Mesenchymal stem cell (in vitro differentiated cells and primary cell): ENCODE results near the gene SDC1.
A peak's percentile ranks its signal among the peaks of the same experiment; 100 is the strongest.
"Not testable (repeated sequence)": the region's sequence is repeated elsewhere in the genome, so short reads cannot be mapped to it uniquely, and the experiment has no call there.

Experiments
- DNase-seq: peaks from one replicate; pipeline ENCODE4 v3.0.0-alpha.2; 2013
- H2AFZ ChIP-seq: one replicate; pipeline ENCODE4 v1.6.1; 2013; ENCODE audit warnings: low read depth, mild to moderate bottlenecking, control low read depth, inconsistent platforms, low read length, moderate library complexity
- H2AK5ac ChIP-seq: 2 replicates; pipeline ENCODE4 v1.6.1; 2013; ENCODE audit warnings: low read length, moderate library complexity, mild to moderate bottlenecking, inconsistent platforms; ENCODE audit not compliant: severe bottlenecking
- H2BK120ac ChIP-seq: one replicate; pipeline ENCODE4 v1.6.1; 2013; ENCODE audit warnings: low read depth, mild to moderate bottlenecking, inconsistent platforms, low read length, moderate library complexity
- H2BK12ac ChIP-seq, 2 experiments: one replicate each; pipeline ENCODE4 v1.6.1; 2013; ENCODE audit warnings: inconsistent platforms in 2 of 2, low read length in 2 of 2, mild to moderate bottlenecking in 2 of 2, moderate library complexity in 2 of 2, control low read depth in 1 of 2
- H2BK15ac ChIP-seq: one replicate; pipeline ENCODE4 v1.6.1; 2013; ENCODE audit warnings: mild to moderate bottlenecking, low read depth, inconsistent platforms; ENCODE audit not compliant: poor library complexity, severe bottlenecking
- H2BK5ac ChIP-seq: 2 replicates; pipeline ENCODE4 v1.6.1; 2013; ENCODE audit warnings: low read depth, mild to moderate bottlenecking, low read length, control low read depth, inconsistent platforms; ENCODE audit not compliant: poor library complexity, severe bottlenecking
- H3K14ac ChIP-seq, 2 experiments: one replicate each; pipeline ENCODE4 v1.6.1; 2013; ENCODE audit warnings: inconsistent platforms in 2 of 2, low read length in 2 of 2, control low read depth in 1 of 2, mild to moderate bottlenecking in 1 of 2, moderate library complexity in 1 of 2
- H3K18ac ChIP-seq, 2 experiments: one replicate each; pipeline ENCODE4 v1.6.1; 2013; ENCODE audit warnings: inconsistent platforms in 2 of 2, low read length in 2 of 2, control low read depth in 1 of 2, low read depth in 1 of 2, mild to moderate bottlenecking in 1 of 2
- H3K23ac ChIP-seq, 2 experiments: one replicate each; pipeline ENCODE4 v1.6.1; 2013; ENCODE audit warnings: inconsistent platforms in 2 of 2, low read length in 2 of 2, mild to moderate bottlenecking in 2 of 2, moderate library complexity in 2 of 2, control low read depth in 1 of 2
- H3K27ac ChIP-seq: 2 replicates; pipeline ENCODE4 v1.5.1; 2013; ENCODE audit warnings: mild to moderate bottlenecking, moderate library complexity, low read length, control low read depth, inconsistent platforms; ENCODE audit not compliant: poor library complexity, severe bottlenecking
- H3K27me3 ChIP-seq, 2 experiments: 2 replicates each; pipeline versions ENCODE4 v1.6.1 to v1.7.0; 2013; ENCODE audit warnings: low read length in 2 of 2, mild to moderate bottlenecking in 2 of 2, moderate library complexity in 2 of 2, control low read depth in 1 of 2, inconsistent platforms in 1 of 2; ENCODE audit not compliant: control insufficient read depth in 1 of 2, insufficient read depth in 1 of 2
- H3K36me3 ChIP-seq, 2 experiments: 2 replicates each; pipeline versions ENCODE4 v1.6.1 to v1.7.0; 2013; ENCODE audit warnings: low read length in 2 of 2, control low read depth in 1 of 2, inconsistent platforms in 1 of 2, low read depth in 1 of 2, mild to moderate bottlenecking in 1 of 2; ENCODE audit not compliant: insufficient read depth in 2 of 2, control insufficient read depth in 1 of 2
- H3K4ac ChIP-seq, 2 experiments: one replicate each; pipeline ENCODE4 v1.6.1; 2013; ENCODE audit warnings: inconsistent platforms in 2 of 2, low read length in 2 of 2, mild to moderate bottlenecking in 2 of 2, moderate library complexity in 2 of 2, control low read depth in 1 of 2, low read depth in 1 of 2
- H3K4me1 ChIP-seq: 2 replicates; pipeline ENCODE4 v1.6.1; 2013; ENCODE audit warnings: low read depth, low read length, control low read depth; ENCODE audit not compliant: control insufficient read depth, insufficient read depth
- H3K4me2 ChIP-seq: 2 replicates; pipeline ENCODE4 v1.6.1; 2013; ENCODE audit warnings: low read length, mild to moderate bottlenecking, inconsistent platforms; ENCODE audit not compliant: poor library complexity, severe bottlenecking
- H3K4me3 ChIP-seq, 2 experiments: 2 replicates each; pipeline versions ENCODE4 v1.5.1 to v1.7.0; 2013; ENCODE audit warnings: low read length in 2 of 2, mild to moderate bottlenecking in 2 of 2, control low read depth in 1 of 2, low read depth in 1 of 2; ENCODE audit not compliant: insufficient read depth in 1 of 2
- H3K79me1 ChIP-seq: replicated peaks from 2 replicates; pipeline ENCODE4 v1.6.1; 2013; ENCODE audit warnings: mild to moderate bottlenecking, control low read depth, low read length, inconsistent platforms; ENCODE audit not compliant: poor library complexity, severe bottlenecking
- H3K9ac ChIP-seq: 2 replicates; pipeline ENCODE4 v1.7.0; 2013; ENCODE audit warnings: mild to moderate bottlenecking, low read length, moderate library complexity
- H3K9me3 ChIP-seq: 2 replicates; pipeline ENCODE4 v1.7.0; 2013; ENCODE audit warnings: mild to moderate bottlenecking, low read length; ENCODE audit not compliant: control insufficient read depth
- H4K8ac ChIP-seq: one replicate; pipeline ENCODE4 v1.6.1; 2013; ENCODE audit warnings: inconsistent platforms, mild to moderate bottlenecking, low read length, moderate library complexity
- H4K91ac ChIP-seq: one replicate; pipeline ENCODE4 v1.6.1; 2013; ENCODE audit warnings: mild to moderate bottlenecking, low read length, inconsistent platforms
- WGBS: methylation state at CpG from one replicate; pipeline ENCODE4 v1.1.7; 2013; ENCODE audit warnings: mixed read lengths; 5-methylcytosine and 5-hydroxymethylcytosine counted together

SDC1 gene

DNA sequence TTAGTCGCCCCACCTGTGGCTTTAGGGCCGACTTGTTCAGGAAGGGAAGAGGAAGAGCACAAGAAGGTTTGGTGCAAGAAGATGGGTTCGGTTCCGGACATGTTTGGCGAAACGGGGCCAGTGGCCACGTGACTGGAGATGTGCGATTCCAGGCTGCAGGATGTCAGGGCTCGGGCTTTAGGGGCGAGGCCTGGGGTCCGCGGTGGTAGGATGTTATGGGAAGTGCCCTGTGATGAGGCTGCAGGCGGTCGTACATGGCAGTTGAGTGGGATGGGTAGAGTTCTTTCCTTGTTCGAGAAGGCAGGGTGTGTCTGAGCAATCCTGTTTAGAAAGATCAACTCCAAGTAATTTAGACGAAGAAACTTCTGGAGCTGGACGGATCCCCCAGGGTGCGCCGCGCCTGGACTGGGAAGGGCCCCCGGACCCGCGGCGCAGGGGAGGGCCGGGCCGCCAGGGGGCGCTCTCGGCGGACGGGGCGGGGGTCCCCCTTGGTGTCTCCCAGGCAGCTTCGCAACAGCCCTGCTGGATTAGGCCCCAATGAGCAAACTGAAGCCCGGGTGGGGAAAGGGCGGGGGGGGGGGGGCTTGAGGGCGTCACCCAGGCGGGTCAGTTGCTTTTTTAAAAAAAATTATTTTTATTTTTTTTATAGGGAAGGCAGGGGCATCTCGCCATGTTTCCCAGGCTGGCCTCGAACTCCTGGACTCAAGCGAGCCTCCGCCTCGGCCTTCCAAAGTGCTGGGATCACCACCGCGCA is 17.2 kb upstream of the SDC1 start:
- H2BK5ac ChIP-seq = no peak overlapping the region
- no peak overlapping the region for H2BK120ac ChIP-seq
- H2BK12ac ChIP-seq = no peak overlapping the region
- H3K9ac ChIP-seq = no peak overlapping the region
- DNase-seq = no peak
- H3K9me3 ChIP-seq = peaks cover 4% of the 10 kb centered on the region
- no peaks in the 10 kb centered on the region for H3K27me3 ChIP-seq
- H4K91ac ChIP-seq = no peak overlapping the region
- 59% methylated on average over 40 of the region's 43 CpGs for WGBS
- no peak overlapping the region for H3K4me2 ChIP-seq
- H2AFZ ChIP-seq = no peak overlapping the region
- peak overlapping the region in 1 of 2 experiments; percentile 71 for H3K14ac ChIP-seq
- peaks cover 2% of the 10 kb centered on the region for H3K4me1 ChIP-seq
- H3K18ac ChIP-seq = no peak overlapping the region
- H2AK5ac ChIP-seq = no peak overlapping the region
- no peak overlapping the region for H3K27ac ChIP-seq
- H4K8ac ChIP-seq = no peak overlapping the region
- H3K36me3 ChIP-seq = peaks cover 5 to 12% of the 10 kb centered on the region in 2 experiments
- no peak overlapping the region for H3K23ac ChIP-seq
- no peak overlapping the region for H3K4ac ChIP-seq
- no peak overlapping the region for H2BK15ac ChIP-seq
- H3K4me3 ChIP-seq = no peak overlapping the region
- H3K79me1 ChIP-seq = no peaks in the 10 kb centered on the region

DNA sequence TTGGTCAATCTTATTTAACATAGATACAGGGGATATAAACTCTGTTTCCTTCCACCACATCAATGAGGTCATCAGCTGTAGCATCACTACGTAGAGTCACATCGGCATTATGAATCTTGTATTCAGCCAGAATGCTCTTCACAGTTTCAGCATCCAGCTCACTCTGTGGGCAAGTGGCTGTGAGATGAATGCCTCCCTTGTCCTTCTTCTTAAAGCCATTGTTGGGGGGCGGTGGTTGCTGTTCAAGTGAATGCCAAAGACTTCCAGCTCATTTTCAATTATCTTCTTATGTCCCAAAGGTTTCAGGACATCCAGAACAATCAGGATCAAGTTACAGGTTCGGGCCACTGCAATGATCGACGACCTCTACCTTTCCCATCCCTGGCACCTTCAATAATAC is 15.4 kb upstream of the SDC1 start:
- not testable (repeated sequence) for H4K8ac ChIP-seq, H2AFZ ChIP-seq, H2BK12ac ChIP-seq, H2BK15ac ChIP-seq, H3K9me3 ChIP-seq, H3K18ac ChIP-seq, H2BK120ac ChIP-seq, H3K9ac ChIP-seq, H3K4me1 ChIP-seq, H3K23ac ChIP-seq, H3K36me3 ChIP-seq, H3K4ac ChIP-seq, H3K27ac ChIP-seq, H3K4me3 ChIP-seq, H2AK5ac ChIP-seq, DNase-seq, H3K27me3 ChIP-seq, H3K14ac ChIP-seq, H3K79me1 ChIP-seq, H2BK5ac ChIP-seq, H4K91ac ChIP-seq, H3K4me2 ChIP-seq
- WGBS = 93% methylated on average over 6 of the region's 6 CpGs

DNA sequence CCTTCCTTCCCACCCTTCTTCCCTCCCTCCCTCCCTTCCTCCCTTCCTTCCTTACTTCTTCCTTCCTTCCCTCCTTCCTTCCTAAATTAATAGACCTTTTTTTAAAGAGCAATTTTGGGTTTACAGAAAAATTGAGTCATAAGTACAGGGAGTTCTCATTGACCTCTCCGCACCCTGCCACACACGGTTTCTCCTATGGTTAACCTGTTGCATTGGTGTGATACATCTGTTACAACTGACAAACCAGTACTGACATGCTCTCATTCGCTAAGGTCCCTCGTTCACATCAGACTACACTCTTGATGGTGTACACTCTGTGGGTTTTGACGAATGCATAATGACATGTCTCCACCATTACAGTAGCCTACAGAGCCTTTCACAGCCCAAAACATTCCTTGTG is 11.6 kb upstream of the SDC1 start:
- no peak overlapping the region for H2BK15ac ChIP-seq

DNA sequence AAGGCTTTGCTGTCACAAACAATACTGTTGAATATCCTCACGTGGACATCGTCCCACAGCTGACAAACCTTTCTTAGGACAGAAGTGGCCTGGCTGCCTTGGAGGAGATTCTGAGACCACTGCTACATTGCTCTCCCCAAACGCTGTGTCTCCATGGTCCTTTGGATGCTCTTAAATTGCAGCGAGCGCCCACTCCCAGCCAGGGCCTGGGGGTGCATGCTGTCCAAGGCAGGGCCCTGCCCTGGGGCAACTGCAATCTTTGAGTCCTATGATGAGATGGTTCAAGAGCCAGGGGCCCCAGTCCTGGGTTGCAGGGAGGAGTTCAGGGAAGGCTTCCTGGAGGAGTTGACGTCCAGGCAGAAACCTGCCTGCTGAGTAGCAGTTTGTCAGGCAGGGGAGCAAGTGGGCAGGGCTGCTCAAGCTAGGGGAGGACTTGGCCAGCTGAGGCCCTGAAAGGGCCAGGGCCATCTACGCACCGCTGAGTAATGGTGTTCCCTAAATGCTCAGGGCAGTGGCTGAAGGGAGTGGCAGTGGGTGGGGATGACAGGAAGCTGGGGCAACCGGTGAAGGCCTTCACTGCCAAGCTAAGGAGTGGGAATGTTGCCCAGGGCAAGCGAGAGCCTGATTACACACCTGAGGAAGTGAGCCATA is 10.8 kb upstream of the SDC1 start:
- Histone ChIP-seq H3K27ac (no peak overlapping the region), H2BK15ac (no peak overlapping the region), H3K4me3 (no peak overlapping the region), H3K36me3 (no peaks in the 10 kb centered on the region), H4K91ac (no peak overlapping the region), H3K9ac (no peak overlapping the region), H3K9me3 (peaks cover 4% of the 10 kb centered on the region), H3K4me1 (peaks cover 9% of the 10 kb centered on the region), H4K8ac (no peak overlapping the region), H2BK12ac (no peak overlapping the region), H3K79me1 (no peaks in the 10 kb centered on the region), H2BK120ac (no peak overlapping the region), H2AK5ac (no peak overlapping the region), H3K27me3 (peaks cover 0 to 6% of the 10 kb centered on the region in 2 experiments), H2AFZ (no peak overlapping the region), H3K4ac (no peak overlapping the region), H3K18ac (no peak overlapping the region), H3K14ac (peak overlapping the region in 1 of 2 experiments; percentile 44), H3K23ac (no peak overlapping the region), H3K4me2 (no peak overlapping the region), H2BK5ac (no peak overlapping the region)
- DNase-seq = no peak
- WGBS = 89% methylated on average over 10 of the region's 10 CpGs

More for the DNA sequence above, 11.6 kb upstream of the SDC1 start:
- no peak overlapping the region for H2BK120ac ChIP-seq
- H3K18ac ChIP-seq = no peak overlapping the region
- no peak for DNase-seq
- H2BK12ac ChIP-seq = no peak overlapping the region
- no peak overlapping the region for H2AFZ ChIP-seq
- no peak overlapping the region for H3K27ac ChIP-seq
- H3K79me1 ChIP-seq = no peaks in the 10 kb centered on the region
- no peak overlapping the region for H4K8ac ChIP-seq
- no peak overlapping the region for H2BK5ac ChIP-seq
- peaks cover 0 to 6% of the 10 kb centered on the region in 2 experiments for H3K27me3 ChIP-seq
- no peak overlapping the region for H2AK5ac ChIP-seq
- no peak overlapping the region for H3K23ac ChIP-seq
- no peak overlapping the region for H3K4ac ChIP-seq
- no peaks in the 10 kb centered on the region for H3K36me3 ChIP-seq
- H3K4me2 ChIP-seq = no peak overlapping the region
- 97% methylated on average over 5 of the region's 5 CpGs for WGBS
- no peak overlapping the region for H4K91ac ChIP-seq
- H3K4me3 ChIP-seq = no peak overlapping the region
- H3K9me3 ChIP-seq = peaks cover 4% of the 10 kb centered on the region
- H3K4me1 ChIP-seq = peaks cover 5% of the 10 kb centered on the region
- no peak overlapping the region for H3K9ac ChIP-seq
- H3K14ac ChIP-seq = no peak overlapping the region
